Adipocyte (in vitro differentiated cells): ENCODE measurements around the gene GPR162.

ENCODE experiments used
- DNase-seq: peaks from one replicate; pipeline ENCODE4 v3.0.0-alpha.2; 2015; ENCODE audit warnings: low read depth
- H3K27me3 ChIP-seq: replicated peaks from 2 replicates; pipeline ENCODE4 v1.7.0; 2013; ENCODE audit warnings: mild to moderate bottlenecking, low read length, moderate library complexity; ENCODE audit not compliant: control insufficient read depth, insufficient read depth
- H3K36me3 ChIP-seq: 2 replicates; pipeline ENCODE4 v1.7.0; 2013; ENCODE audit warnings: low read length, mild to moderate bottlenecking, moderate library complexity; ENCODE audit not compliant: control insufficient read depth, insufficient read depth, severe bottlenecking
- H3K4me1 ChIP-seq: 2 replicates; pipeline ENCODE4 v1.7.0; 2013; ENCODE audit warnings: mild to moderate bottlenecking, low read length, moderate library complexity; ENCODE audit not compliant: control insufficient read depth, insufficient read depth
- H3K4me3 ChIP-seq: 2 replicates; pipeline ENCODE4 v1.7.0; 2013; ENCODE audit warnings: mild to moderate bottlenecking, low read length, moderate library complexity
- H3K9ac ChIP-seq: 2 replicates; pipeline ENCODE4 v1.7.0; 2013; ENCODE audit warnings: mild to moderate bottlenecking, low read length, moderate library complexity
- H3K9me3 ChIP-seq: 2 replicates; pipeline ENCODE4 v1.7.0; 2013; ENCODE audit warnings: mild to moderate bottlenecking, low read length, moderate library complexity; ENCODE audit not compliant: control insufficient read depth

The GPR162 gene

DNA sequence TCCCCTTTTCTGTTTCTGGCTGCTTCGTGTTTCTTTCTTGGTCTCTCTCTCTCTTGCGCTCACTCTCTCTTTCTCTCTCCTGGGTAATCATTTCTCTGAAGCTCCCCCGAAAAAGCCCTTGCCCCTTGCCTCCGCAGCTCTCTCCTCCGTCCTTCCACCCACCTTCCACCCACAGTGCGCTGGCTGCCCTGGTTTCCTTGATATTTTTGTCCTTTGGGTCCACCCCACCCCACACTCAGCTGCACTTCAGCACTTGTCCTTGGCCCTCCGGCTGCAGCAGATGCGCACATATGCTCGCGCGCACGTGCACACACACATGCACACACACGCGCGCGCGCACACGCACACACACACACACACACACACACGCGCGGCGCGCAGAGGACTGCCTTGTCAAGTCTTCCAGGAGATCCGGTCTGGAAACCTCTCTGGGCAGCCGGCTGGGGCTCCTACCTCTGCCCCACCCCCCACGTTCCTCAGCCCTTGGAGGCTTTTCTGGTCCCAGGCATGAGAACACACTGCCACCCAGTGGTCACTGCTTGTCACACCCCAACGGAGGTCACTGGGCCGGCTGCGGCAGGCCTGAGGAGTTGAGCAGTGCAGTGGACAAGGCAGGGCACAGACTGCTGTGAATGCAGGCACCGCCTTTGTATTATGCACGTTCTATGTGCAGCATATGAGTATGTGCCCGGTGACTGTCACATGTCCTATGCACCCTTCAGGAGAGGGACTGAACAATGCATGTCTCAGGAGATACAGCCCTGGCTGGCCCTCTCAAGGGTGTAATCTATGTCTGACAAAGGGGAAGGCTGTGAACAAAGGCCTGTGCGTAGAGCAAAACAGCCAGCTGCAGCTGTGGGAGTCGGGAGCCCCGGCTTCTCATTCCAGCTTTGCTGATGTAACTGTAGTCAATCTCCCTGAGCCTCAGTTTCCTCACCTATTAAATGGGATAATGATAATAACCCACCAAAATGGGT is 42.8 kb upstream of the GPR162 start:
- DNase-seq, result peak; percentile 98
- peaks cover 6% of the 10 kb centered on the region for H3K4me1 ChIP-seq
- H3K27me3 ChIP-seq, result peaks cover 8% of the 10 kb centered on the region
- H3K9me3 ChIP-seq, result no peaks in the 10 kb centered on the region
- H3K9ac ChIP-seq, result peak overlapping the region; percentile 60
- H3K4me3 ChIP-seq, result peak overlapping the region; percentile 75
- no peaks in the 10 kb centered on the region for H3K36me3 ChIP-seq

DNA sequence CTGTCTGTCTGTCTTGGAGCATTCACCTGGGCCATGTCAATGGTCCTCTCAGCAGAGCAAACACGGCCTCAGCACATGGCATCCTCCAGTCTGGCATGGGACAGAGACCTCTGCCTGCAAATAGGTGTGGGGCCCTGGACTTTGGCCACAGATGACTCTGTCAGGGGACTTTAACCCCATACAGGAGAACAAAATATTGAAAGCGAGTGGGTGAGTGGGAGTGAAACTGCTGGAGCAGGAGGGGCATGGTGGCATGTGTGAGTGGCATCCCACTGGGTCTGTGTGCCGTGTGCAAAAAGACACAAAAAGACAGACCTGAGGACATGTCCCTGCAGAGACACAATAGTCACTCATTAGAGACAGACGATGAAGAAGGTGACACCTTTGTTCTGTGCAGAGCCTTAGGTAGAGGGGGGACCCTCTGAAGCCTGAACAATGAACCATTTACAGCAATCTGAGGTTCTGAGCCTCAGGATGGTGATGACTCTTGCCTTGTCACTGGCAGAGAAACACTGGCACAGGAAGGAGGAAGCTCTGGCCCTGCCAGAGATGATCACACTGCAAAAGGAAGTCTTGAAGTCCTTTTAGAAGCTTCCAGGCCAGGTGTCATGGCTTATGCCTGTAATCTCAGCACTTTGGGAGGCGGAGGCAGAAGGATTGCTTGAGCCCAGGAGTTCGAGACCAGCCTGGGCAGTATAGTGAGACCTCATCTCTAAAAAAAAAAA is 41.8 kb upstream of the GPR162 start:
- peaks cover 6% of the 10 kb centered on the region for H3K4me1 ChIP-seq
- H3K9me3 ChIP-seq, result no peaks in the 10 kb centered on the region
- H3K27me3 ChIP-seq, result peaks cover 8% of the 10 kb centered on the region
- DNase-seq, result no peak
- no peak overlapping the region for H3K9ac ChIP-seq
- no peak overlapping the region for H3K4me3 ChIP-seq
- H3K36me3 ChIP-seq, result no peaks in the 10 kb centered on the region

DNA sequence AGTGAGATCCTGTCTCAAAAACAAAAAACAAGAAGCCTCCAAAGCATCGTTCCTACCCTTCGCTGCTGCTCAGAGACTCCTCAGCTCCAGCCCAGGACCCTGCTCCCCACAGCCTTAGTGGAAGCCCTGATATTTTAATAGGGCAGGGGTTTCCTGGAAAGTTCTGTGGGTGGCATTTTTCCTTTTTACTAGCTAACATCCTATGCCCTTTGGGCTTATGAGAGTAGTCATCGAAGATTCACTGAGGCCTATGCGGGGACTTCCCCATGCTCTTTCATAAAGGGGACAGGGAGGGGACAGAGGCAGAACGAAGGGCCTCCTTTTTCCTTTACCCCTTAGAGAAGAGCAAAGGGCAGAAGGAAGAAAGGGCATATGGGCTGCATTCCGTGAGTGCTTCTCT is 41.0 kb upstream of the GPR162 start:
- peaks cover 8% of the 10 kb centered on the region for H3K27me3 ChIP-seq
- no peaks in the 10 kb centered on the region for H3K9me3 ChIP-seq
- H3K9ac ChIP-seq, result no peak overlapping the region
- DNase-seq, result no peak
- H3K36me3 ChIP-seq, result no peaks in the 10 kb centered on the region
- H3K4me3 ChIP-seq, result no peak overlapping the region
- peaks cover 6% of the 10 kb centered on the region for H3K4me1 ChIP-seq

DNA sequence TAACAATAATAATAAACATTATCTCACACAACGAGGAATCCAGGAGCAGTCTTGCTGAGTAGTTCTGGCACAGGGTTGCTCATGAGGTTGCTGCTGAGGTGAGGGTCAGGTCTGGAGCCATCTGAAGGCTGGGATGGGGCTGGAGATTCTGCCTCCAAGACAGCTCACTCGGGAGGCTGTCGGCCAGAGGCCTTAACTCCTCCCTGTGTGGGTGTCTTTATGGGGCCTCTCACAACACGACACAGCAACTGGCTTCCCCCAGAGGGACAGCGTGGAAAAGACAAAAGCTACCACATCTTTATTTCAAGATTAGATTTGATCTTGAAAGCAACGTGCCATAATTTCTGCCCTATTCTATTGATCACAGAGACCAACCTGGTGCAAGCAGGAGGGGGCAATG is 39.5 kb upstream of the GPR162 start:
- Histone ChIP-seq H3K36me3 (no peaks in the 10 kb centered on the region), H3K9ac (no peak overlapping the region), H3K27me3 (peaks cover 8% of the 10 kb centered on the region), H3K4me3 (no peak overlapping the region), H3K4me1 (peaks cover 6% of the 10 kb centered on the region), H3K9me3 (no peaks in the 10 kb centered on the region)
- no peak for DNase-seq

DNA sequence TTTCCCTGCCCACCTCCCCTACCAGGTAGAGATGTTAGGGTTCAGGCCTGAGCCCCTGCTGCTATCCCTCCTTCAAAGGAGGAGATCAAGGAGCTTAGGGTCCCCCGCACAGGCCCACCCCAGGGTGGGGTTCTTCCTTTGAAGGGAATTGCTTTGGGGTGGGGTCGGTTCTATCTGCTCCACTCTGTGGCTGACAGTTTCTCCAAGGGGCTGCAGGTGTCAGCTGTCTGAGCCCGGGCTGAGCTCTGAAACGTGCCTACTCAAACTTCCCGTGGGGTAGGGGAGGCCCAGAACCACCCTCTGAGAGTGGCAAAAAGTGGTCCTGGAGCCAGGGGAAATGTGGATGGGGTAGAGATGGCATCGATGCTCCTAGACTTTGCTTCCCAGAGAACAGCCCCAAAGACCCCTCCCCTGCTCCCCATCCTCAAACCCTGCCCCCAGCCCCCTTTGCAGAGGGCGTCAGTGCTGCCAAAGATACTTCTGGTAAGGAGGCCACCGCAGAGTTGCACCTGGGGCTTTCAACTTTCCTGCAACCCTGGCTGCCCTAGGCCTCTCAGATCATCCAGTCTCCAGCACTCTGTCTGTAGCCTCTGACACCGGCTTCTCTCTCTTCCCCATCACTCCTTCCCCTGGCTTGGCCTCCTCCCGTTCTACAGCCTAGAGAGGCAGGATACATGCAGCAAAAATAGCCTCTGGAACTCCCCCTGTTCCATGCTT is 38.6 kb upstream of the GPR162 start:
- no peak for DNase-seq
- Histone ChIP-seq H3K4me3 (no peak overlapping the region), H3K9me3 (no peaks in the 10 kb centered on the region), H3K9ac (no peak overlapping the region), H3K27me3 (peaks cover 8% of the 10 kb centered on the region), H3K36me3 (no peaks in the 10 kb centered on the region), H3K4me1 (peaks cover 6% of the 10 kb centered on the region)

DNA sequence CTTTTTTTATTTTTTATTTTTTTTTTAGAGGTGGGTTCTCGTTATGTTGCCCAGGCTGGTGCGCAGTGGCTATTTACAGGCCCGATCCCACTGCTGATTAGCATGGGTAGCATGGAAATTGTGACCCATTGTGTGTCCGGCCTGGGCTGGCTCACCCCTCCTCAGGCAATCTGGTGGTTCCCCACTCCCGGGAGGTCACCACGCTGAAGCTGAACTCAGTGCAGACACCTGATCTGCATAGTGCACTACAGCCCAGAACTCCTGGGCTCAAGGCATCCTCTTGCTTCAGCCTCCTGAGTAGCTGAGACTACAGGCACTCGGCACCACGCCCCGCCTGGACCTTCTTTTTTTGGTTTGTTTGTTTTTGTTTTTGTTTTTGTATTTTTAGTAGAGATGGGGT is 37.8 kb upstream of the GPR162 start:
- no peak overlapping the region for H3K4me3 ChIP-seq
- no peaks in the 10 kb centered on the region for H3K36me3 ChIP-seq
- H3K27me3 ChIP-seq, result peaks cover 8% of the 10 kb centered on the region
- H3K9ac ChIP-seq, result no peak overlapping the region
- no peaks in the 10 kb centered on the region for H3K4me1 ChIP-seq
- no peaks in the 10 kb centered on the region for H3K9me3 ChIP-seq
- no peak for DNase-seq

DNA sequence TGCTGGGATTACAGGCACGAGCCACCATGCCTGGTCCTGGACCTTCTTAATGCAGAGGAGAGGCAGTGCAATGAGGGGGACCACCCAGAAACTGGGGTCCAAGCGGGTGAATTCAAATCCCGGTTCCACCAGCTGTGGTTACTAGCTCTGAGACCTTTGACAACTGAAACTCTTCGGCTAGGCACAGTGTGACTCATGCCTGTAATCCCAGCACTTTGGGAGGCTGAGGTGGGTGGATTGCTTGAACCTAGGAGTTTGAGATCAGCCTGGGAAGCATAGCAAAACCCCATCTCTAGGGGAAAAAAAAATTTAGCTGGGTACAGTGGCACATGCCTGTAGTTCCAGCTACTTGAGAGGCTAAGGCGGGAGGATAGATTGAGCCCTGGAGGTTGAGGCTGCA is 37.3 kb upstream of the GPR162 start:
- no peaks in the 10 kb centered on the region for H3K4me1 ChIP-seq
- H3K9me3 ChIP-seq, result no peaks in the 10 kb centered on the region
- no peaks in the 10 kb centered on the region for H3K36me3 ChIP-seq
- H3K4me3 ChIP-seq, result no peak overlapping the region
- no peak for DNase-seq
- peaks cover 10% of the 10 kb centered on the region for H3K27me3 ChIP-seq
- no peak overlapping the region for H3K9ac ChIP-seq

DNA sequence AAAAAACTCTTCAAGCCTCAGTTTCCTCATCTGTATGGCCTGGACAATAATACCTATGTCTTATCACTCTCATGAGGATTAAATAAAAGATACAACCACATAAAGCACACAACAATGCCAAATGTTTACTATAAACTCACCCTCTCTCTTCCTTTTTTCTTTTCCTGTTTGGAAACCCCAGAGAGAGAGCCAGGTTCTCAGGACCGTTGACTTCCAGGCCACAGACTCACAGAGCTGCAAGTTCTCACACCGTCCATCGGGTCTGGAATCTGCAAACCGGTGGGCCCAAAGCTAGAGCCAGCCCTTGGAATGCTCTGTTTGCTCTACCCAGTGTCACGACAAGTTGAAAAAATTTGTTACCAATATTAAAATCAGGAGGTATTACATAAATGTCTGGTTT is 36.9 kb upstream of the GPR162 start:
- H3K4me1 ChIP-seq, result no peaks in the 10 kb centered on the region
- no peak overlapping the region for H3K4me3 ChIP-seq
- H3K9me3 ChIP-seq, result no peaks in the 10 kb centered on the region
- no peak overlapping the region for H3K9ac ChIP-seq
- H3K36me3 ChIP-seq, result no peaks in the 10 kb centered on the region
- DNase-seq, result no peak
- H3K27me3 ChIP-seq, result peaks cover 12% of the 10 kb centered on the region

DNA sequence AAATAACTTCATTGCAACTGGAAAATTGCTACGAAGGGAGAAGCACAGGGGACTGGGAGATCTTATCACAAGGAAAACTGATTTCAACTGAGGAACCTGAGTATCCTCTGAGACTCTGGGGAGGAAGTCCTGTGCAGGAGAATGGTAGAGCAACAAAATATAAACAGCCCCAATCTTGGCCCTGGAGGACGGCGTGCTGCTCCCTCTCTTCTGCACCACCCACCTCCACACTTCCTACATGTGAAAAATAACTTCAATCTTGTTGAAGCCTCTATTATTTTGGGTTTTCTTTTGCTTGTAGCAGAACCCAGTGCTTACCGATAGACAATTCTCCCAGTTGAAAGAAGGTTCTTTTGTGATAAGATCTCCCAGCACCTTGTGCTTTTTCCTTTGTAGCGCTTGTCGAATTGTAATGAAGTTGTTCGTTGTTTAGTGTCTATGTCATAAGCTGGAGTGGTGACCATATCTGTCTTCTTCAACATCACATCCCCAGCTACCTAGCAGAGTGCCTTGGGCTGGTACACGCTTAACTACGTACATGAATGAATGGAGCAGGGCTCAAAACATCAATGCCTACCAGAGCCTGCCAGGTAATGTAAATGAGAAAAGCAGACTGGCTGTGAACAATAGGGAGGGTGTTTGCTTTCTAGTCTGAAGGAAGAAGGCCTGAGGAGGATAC is 35.1 kb upstream of the GPR162 start:
- no peaks in the 10 kb centered on the region for H3K36me3 ChIP-seq
- no peaks in the 10 kb centered on the region for H3K4me1 ChIP-seq
- H3K9me3 ChIP-seq, result no peaks in the 10 kb centered on the region
- no peak overlapping the region for H3K4me3 ChIP-seq
- H3K27me3 ChIP-seq, result peaks cover 20% of the 10 kb centered on the region
- no peak for DNase-seq
- no peak overlapping the region for H3K9ac ChIP-seq

DNA sequence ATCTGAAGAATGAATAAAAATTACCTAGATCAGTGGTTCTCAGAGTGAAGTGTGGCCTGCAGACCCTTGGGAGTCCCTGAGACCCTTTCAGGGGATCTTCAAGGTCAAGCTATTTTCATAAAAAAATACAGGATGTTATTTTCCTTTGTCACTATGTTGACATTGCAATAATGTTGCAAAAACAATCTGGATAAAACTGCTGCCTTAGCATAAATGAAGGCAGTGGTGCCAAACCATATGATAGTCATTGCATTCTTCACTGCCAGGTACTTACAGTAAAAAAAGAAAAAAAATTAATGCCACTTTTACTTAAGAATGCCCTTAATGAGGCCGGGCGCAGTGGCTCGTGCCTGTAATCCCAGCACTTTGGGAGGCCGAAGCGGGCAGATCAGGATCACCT is 34.3 kb upstream of the GPR162 start:
- Histone ChIP-seq H3K4me3 (no peak overlapping the region), H3K9ac (no peak overlapping the region), H3K4me1 (no peaks in the 10 kb centered on the region), H3K27me3 (peaks cover 23% of the 10 kb centered on the region), H3K9me3 (no peaks in the 10 kb centered on the region), H3K36me3 (no peaks in the 10 kb centered on the region)
- DNase-seq, result no peak
